GM19025 (cell line): Measurements from ENCODE around the gene CYREN.

ENCODE experiments used
- ATAC-seq: cut with Tn5 transposase; IDR thresholded peaks from one replicate; pipeline ENCODE4 v1.9.1; 2021; ENCODE audit warnings: mild to moderate bottlenecking, low read depth, moderate library complexity; ENCODE audit not compliant: unreplicated experiment

CYREN gene

GRCh38 chr7:135117096-135117495 lies 53.4 kb downstream of the CYREN start:
- ATAC-seq, result no peak
